GM19239 (cell line): Measurements from ENCODE around the gene NOP16.

ENCODE experiments used
- DNase-seq: peaks from one replicate; pipeline ENCODE4 v3.0.0; 2011; ENCODE audit warnings: low spot score; ENCODE audit not compliant: insufficient read length
- FAIRE-seq: peaks from 2 replicates; lab custom pipeline; 2011; peaks lifted over from hg19 to GRCh38; lab: Jason Lieb, UNC

Gene NOP16, protein sequence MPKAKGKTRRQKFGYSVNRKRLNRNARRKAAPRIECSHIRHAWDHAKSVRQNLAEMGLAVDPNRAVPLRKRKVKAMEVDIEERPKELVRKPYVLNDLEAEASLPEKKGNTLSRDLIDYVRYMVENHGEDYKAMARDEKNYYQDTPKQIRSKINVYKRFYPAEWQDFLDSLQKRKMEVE

DNA sequence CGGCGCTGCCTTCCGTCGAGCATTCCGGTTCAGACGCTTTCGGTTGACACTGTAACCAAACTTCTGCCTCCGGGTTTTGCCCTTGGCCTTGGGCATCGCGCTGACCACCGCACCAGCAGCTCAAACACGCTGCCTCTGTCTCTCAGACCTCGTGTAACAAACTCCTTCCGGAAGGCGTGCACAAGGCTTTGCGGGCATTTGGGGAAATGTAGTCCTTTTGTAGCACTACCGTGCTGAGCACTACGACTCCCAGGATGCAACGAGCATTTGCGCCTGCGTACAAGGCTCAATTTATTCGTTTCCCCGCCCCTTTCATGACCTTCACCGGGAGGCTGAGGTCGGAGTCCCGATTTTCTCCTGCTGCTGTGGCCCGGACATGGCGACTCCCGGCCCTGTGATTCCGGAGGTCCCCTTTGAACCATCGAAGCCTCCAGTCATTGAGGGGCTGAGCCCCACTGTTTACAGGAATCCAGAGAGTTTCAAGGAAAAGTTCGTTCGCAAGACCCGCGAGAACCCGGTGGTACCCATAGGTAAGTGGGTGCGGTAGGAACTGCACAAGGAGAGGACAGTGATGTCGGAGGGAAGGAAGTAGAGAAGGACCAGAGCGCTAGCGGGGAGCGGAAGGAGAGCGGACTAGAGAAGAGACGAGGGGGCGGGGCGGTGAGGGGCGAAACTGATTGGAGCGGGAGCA lies at the start of gene NOP16, which contains the start of gene HIGD2A:
Gene NOP16 (minus strand): TSS at position 155 of the 691 bp plus-strand sequence. CDS start 59 bp downstream, at position 96.
Gene HIGD2A (plus strand): TSS at position 308 of the 691 bp plus-strand sequence. CDS start 69 bp downstream, at position 377.
- DNase-seq (peak; percentile 96), FAIRE-seq (peak; percentile 98)

DNA sequence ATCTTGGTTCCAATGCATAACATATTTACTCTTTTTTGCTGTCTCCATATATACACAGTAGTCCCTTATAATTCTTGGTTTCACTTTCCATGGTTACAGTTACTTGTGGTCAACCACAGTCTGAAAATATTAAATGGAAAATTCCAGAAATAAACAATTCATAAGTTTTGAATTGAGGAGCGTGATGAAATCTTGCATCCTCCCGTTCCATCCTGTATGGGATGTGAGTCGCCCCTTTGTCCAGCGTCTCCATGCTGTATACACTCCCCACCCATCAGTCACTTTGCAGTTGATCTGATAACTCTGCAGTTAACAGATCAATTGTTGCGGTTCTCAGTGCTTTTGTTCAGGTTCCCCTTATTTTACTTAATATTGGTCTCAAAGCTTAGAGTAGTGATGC lies 48.3 kb upstream of the NOP16 start:
- DNase-seq (no peak), FAIRE-seq (peak; percentile 14)

GRCh38 chr5:176432707-176433106 lies 44.3 kb upstream of the NOP16 start:
- FAIRE-seq (no peak), DNase-seq (no peak)

DNA sequence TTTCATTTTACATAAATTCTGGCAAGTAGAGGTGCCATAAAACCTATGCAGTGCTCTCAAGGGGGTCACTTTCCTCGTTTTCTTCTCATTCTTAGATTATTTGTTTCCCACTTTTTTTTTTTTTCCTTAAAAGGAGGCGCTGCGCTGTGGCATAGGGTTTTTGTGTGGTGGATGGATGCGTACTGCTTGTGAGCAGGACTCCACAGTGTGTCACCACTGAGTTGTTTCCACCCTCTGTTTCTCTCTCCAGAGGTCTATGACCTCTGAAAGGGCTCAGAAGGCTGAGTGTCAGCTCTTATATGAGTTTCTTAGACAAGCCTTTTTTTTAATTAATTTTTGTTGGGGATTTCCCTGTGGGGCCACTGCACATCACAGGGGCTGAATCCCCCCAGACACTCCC lies 41.6 kb upstream of the NOP16 start:
- FAIRE-seq = no peak
- no peak for DNase-seq

DNA sequence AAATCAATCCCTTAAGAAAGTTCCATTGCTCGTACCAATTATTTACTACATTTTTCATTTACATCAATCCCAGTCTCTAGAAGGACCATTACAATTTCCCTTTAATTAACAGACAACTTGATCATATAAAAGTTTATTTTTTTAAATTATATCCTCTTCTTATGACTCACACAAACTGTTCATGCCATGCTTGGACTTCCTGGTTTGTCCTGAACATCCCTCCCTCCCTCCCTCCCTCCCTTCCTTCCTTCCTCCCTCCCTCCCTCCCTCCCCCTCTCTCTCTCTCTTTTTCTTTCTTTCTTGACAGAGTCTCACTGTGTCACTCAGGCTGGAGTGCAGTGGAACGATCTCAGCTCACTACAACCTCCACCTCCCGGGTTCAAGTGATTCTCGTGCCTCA lies 39.6 kb upstream of the NOP16 start:
- DNase-seq (no peak), FAIRE-seq (no peak)

DNA sequence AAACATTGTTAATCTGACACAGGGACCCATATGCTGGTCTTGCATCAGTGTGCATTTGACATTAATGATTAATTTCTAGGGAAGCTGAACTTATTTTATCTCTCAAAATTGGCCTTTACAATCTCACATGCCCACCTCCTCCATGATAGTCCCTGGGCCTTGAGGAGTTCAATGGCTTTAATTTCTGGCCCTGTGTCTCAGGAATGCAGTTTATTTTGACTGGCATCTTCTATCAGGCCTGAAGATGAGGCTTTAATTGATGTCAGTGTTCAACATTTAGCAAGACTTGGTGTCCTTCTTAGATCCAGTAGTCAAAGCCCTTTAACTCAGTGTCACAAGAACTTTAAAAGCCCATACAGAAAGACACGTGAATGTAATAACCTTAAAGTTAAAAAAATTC lies 38.5 kb upstream of the NOP16 start:
- FAIRE-seq (no peak), DNase-seq (no peak)

GRCh38 chr5:176425791-176426190 lies 37.4 kb upstream of the NOP16 start:
- FAIRE-seq (no peak), DNase-seq (no peak)

GRCh38 chr5:176425138-176425537 lies 36.7 kb upstream of the NOP16 start:
- no peak for DNase-seq
- FAIRE-seq = no peak

DNA sequence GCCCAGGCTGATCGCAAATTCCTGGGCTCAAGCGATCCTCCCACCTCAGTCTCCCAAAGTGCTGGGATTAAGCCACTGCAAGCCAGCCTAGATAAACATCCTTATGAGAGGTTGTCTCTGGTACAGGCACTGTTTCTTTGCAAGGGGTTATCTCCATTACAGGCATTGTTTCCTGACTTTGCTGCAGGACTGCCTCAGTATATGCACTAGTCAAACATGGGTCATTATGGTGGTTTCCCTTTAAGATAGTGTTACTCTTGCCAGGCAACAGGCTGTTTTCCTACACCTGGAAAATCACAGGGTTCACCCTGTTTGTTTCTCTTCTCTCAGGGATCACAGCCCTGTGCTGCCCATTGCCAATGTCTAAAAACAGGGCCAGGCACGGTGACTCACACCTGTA lies 35.8 kb upstream of the NOP16 start:
- DNase-seq (no peak), FAIRE-seq (no peak)

GRCh38 chr5:176420972-176421544 lies 32.7 kb upstream of the NOP16 start:
- no peak for DNase-seq
- no peak for FAIRE-seq

GRCh38 chr5:176420086-176420485 lies 31.7 kb upstream of the NOP16 start:
- no peak for DNase-seq
- no peak for FAIRE-seq

GRCh38 chr5:176418251-176418650 lies 29.9 kb upstream of the NOP16 start:
- FAIRE-seq (no peak), DNase-seq (no peak)

- no peak for DNase-seq
- FAIRE-seq = no peak
These were observed 28.6 kb upstream of the NOP16 start for GRCh38 chr5:176416965-176417364.

DNA sequence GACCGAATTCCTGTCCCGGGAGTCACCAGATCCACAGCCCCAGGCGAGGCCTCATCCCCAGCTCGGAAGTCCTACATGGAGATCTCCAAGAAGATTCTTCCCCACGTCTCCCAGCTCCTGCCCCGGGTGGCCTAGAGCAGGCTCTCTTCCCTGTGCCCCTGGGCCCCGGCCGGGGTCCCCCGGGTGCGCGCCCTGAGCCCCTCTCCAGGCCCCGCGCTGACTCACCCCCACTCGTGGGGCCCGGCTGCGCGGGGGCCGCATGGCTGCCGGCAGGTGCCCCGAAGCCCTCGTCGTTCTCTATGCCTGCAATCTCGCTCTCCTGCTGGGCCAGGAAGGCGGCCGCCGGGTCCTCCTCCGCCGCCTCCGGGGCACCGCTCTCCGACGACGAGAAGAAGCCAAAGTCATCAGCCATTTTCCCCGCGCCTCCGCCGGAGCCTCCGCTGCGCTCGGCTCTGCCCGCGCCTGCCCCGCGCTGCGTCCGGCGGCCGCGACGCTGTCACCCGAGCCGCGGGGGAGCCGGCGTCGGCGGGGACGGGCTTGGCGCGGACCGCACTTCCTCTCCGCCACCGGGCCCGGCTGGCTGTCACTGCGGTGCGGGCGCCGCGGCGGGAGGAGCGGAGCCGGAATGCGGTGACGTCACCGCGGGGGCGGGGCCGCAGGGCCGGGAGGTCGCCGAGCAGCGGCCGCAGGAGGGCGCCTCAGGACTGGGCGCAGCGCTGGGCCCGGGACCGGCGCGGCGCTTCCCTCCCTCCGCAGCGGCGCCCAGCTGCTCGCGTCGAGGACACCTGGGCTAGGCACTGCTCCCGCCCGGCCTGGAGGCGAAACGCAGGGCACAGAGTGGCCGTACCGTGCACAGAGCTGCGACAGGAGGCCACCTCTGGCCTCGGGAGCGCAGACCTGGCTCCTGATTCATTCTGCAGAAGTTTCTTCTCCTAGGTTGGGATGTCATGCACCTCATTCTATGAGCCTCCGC lies 27.8 kb upstream of the NOP16 start, which contains the start of gene CLTB:
Gene CLTB (minus strand): TSS at position 588 of the 973 bp plus-strand sequence. CDS start 176 bp downstream, at position 412.
- DNase-seq = peak; percentile 89
- FAIRE-seq = peak; percentile 57

DNA sequence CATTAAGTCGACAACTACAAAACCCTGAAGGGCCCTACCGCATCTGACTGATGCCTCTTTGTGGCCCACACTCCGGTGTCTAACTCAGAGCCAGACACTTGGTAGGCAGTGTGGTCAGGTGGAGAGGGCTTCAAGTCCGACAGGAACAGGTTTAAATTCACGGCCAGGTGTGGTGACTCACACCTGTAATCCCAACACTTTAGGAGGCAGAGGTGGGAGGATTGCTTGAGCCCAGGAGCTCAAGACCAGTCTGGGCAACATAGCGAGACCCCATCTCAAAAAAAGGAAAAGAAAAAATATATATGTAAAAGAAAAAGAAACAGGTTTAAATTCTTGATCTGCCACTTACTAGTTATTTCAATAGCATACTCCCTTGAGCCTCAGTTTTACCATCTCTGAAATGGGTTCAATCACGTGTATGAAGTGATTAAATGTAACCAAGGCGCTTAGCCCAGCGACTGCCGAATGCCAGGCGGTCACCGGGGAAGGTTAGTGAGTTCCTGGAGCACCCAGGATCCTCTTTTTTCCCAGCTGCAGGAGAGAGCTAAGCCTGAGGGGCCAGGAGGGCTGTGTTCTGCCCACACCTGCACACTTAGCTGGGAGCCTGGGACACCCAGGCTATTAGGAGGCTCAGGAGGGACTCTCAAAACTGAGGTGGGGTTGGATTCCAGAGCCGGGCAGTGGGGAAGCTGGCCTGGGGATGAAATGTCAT lies 27.0 kb upstream of the NOP16 start:
- no peak for DNase-seq
- no peak for FAIRE-seq

DNA sequence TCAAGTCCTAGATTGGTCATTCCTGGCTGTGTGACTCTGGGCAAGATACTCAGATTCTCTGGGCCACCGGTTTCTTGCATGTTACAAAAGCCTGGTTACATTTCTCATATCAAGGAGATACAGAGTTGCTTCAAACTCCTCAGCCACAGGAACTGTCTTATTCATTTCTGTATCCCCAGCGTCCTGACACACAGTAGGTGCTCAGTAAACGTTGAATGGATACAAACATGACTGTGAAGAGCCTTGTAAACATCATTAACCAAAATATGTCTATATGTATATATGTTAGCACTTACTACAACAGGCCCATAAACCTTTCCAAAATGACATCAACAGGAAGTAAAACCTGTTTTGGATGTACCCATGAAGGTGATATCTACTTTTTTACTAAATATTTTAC lies 26.3 kb upstream of the NOP16 start:
- FAIRE-seq (no peak), DNase-seq (no peak)

- DNase-seq (no peak), FAIRE-seq (no peak)
These were observed 25.4 kb upstream of the NOP16 start for GRCh38 chr5:176413709-176414191.

DNA sequence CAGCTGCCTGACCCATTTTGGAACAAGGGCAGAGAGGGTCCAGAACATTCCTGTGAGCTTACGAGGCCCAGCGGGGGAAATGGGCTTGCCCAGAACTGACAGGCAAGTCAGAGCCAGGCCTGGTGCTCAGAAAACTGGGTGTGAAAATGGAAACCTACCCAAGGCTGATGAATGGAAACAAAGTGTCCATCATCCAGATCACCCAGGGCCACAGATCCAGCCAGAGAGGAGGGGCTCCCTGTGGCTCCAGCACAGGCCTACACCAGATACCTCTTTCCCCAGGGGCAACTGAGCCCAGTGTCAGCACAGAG lies 24.8 kb upstream of the NOP16 start:
- DNase-seq (no peak), FAIRE-seq (no peak)

- DNase-seq = no peak
- FAIRE-seq = no peak
These were observed 24.3 kb upstream of the NOP16 start for GRCh38 chr5:176412517-176413254.
